IMR-90 (cell line): Measurements from ENCODE around the gene MYH6. TPM values are rescaled to one million over a fixed set of nuclear protein-coding genes. Genes with fewer than 3 reads are reported as not detected.

Experiments
- ATAC-seq: fragments of 200-7000 bp; cut with Tn5 transposase; 2 replicates; pipeline ENCODE4 v1.9.1; 2020; ENCODE audit warnings: low read depth, mild to moderate bottlenecking, moderate library complexity
- BruUV-seq: library from RNA; stranded (reverse); fragments of 400-500 nt; replicated peaks from 2 replicates; lab custom pipeline; 2021; lab: Mats Ljungman, UMichigan
- CTCF ChIA-PET: fragments of 300-600 bp; formaldehyde crosslinking; extraction: SDS; loops from one replicate; lab custom pipeline; 2021; ENCODE audit warnings: antibody characterized with exemption; lab: Yijun Ruan, JAX
- POLR2A ChIA-PET: fragments of 300-600 bp; sonication (Branson Sonifier 250); formaldehyde crosslinking; loops from one replicate; lab custom pipeline; 2022; ENCODE audit warnings: antibody characterized with exemption; ENCODE audit not compliant: unreplicated experiment; lab: Charles Lee
- DNase-seq: peaks from one replicate; pipeline ENCODE4 v3.0.0; 2013
- H2AFZ ChIP-seq: replicated peaks from 2 replicates; pipeline ENCODE3; 2013; ENCODE audit warnings: low read length, mild to moderate bottlenecking; ENCODE audit not compliant: poor library complexity
- H2AK5ac ChIP-seq: 2 replicates; pipeline ENCODE4 v1.6.1; 2013; ENCODE audit warnings: low read depth, low read length, inconsistent platforms
- H2AK9ac ChIP-seq: replicated peaks from 2 replicates; pipeline ENCODE3; 2013; ENCODE audit warnings: mild to moderate bottlenecking, low read depth, low read length, moderate library complexity; ENCODE audit not compliant: poor library complexity
- H2BK120ac ChIP-seq: 2 replicates; pipeline ENCODE4 v1.6.1; 2013; ENCODE audit warnings: low read depth, low read length, inconsistent platforms
- H2BK15ac ChIP-seq: 3 replicates; pipeline ENCODE4 v1.6.1; 2013; ENCODE audit warnings: low read depth, low read length, inconsistent platforms
- H2BK20ac ChIP-seq: 2 replicates; pipeline ENCODE4 v1.6.1; 2013; ENCODE audit warnings: low read depth, mild to moderate bottlenecking, inconsistent platforms, low read length, moderate library complexity
- H2BK5ac ChIP-seq: 2 replicates; pipeline ENCODE4 v1.6.1; 2013; ENCODE audit warnings: mild to moderate bottlenecking, low read depth, low read length, inconsistent platforms; ENCODE audit not compliant: poor library complexity, severe bottlenecking
- H3K14ac ChIP-seq: replicated peaks from 2 replicates; pipeline ENCODE4 v1.6.1; 2013; ENCODE audit warnings: low read depth, low read length, inconsistent platforms
- H3K18ac ChIP-seq: 2 replicates; pipeline ENCODE4 v1.6.1; 2013; ENCODE audit warnings: low read depth, low read length, control low read depth
- H3K23ac ChIP-seq: 2 replicates; pipeline ENCODE4 v1.6.1; 2013; ENCODE audit warnings: low read depth, low read length, inconsistent platforms
- H3K27ac ChIP-seq: 2 replicates; pipeline ENCODE4 v1.5.1; 2013; ENCODE audit warnings: mild to moderate bottlenecking, control low read depth, low read length; ENCODE audit not compliant: insufficient read depth
- H3K27me3 ChIP-seq: 2 replicates; pipeline ENCODE4 v1.6.1; 2013; ENCODE audit warnings: low read length; ENCODE audit not compliant: control insufficient read depth, insufficient read depth
- H3K36me3 ChIP-seq: 2 replicates; pipeline ENCODE4 v1.6.1; 2013; ENCODE audit warnings: low read length, mixed read lengths; ENCODE audit not compliant: control insufficient read depth, insufficient read depth
- H3K4ac ChIP-seq: 2 replicates; pipeline ENCODE4 v1.6.1; 2013; ENCODE audit warnings: low read depth, low read length, inconsistent platforms
- H3K4me1 ChIP-seq: 2 replicates; pipeline ENCODE4 v1.6.1; 2013; ENCODE audit warnings: low read length, mixed read lengths; ENCODE audit not compliant: control insufficient read depth, insufficient read depth
- H3K4me2 ChIP-seq: 2 replicates; pipeline ENCODE4 v1.6.1; 2013; ENCODE audit warnings: low read depth, mild to moderate bottlenecking, control low read depth, low read length, moderate library complexity
- H3K4me3 ChIP-seq: 2 replicates; pipeline ENCODE4 v1.5.1; 2013; ENCODE audit warnings: low read depth, mild to moderate bottlenecking, control low read depth, low read length, moderate library complexity; ENCODE audit not compliant: insufficient read depth
- H3K56ac ChIP-seq: 2 replicates; pipeline ENCODE4 v1.6.1; 2013; ENCODE audit warnings: low read length, inconsistent platforms; ENCODE audit not compliant: insufficient read depth; ENCODE audit errors: extremely low read depth
- H3K79me1 ChIP-seq, 2 experiments: 2 replicates each; pipeline ENCODE4 v1.6.1; 2013; ENCODE audit warnings: low read length in 2 of 2, inconsistent platforms in 1 of 2, low read depth in 1 of 2
- H3K9ac ChIP-seq: 2 replicates; pipeline ENCODE4 v1.6.1; 2013; ENCODE audit warnings: low read depth, low read length, control low read depth
- H3K9me1 ChIP-seq: 2 replicates; pipeline ENCODE4 v1.6.1; 2013; ENCODE audit warnings: low read length, inconsistent platforms; ENCODE audit not compliant: insufficient read depth
- H3K9me3 ChIP-seq: 2 replicates; pipeline ENCODE4 v1.6.1; 2013; ENCODE audit warnings: low read length; ENCODE audit not compliant: control insufficient read depth, insufficient read depth
- H4K20me1 ChIP-seq: 2 replicates; pipeline ENCODE4 v1.6.1; 2013; ENCODE audit warnings: low read length, inconsistent platforms; ENCODE audit not compliant: insufficient read depth
- H4K5ac ChIP-seq: 2 replicates; pipeline ENCODE4 v1.6.1; 2013; ENCODE audit warnings: mild to moderate bottlenecking, low read depth, low read length, control low read depth
- H4K8ac ChIP-seq, 2 experiments: 2 replicates each; pipeline ENCODE4 v1.6.1; 2013; ENCODE audit warnings: low read depth in 2 of 2, low read length in 2 of 2, control low read depth in 1 of 2, inconsistent platforms in 1 of 2
- H4K91ac ChIP-seq: 2 replicates; pipeline ENCODE4 v1.6.1; 2013; ENCODE audit warnings: low read depth, low read length, inconsistent platforms; ENCODE audit not compliant: insufficient read depth
- BHLHE40 ChIP-seq: fragments of 150-350 bp; IDR thresholded peaks from 2 replicates; pipeline ENCODE4 v1.6.1; 2016; ENCODE audit warnings: mild to moderate bottlenecking, low read depth, low read length
- CEBPB ChIP-seq: IDR thresholded peaks from 2 replicates; pipeline ENCODE4 v1.6.1; 2012; ENCODE audit warnings: low read depth, low read length, improper control_type of control experiment
- CHD1 ChIP-seq: IDR thresholded peaks from 2 replicates; pipeline ENCODE4 v1.6.1; 2012; ENCODE audit warnings: low read depth, low read length, improper control_type of control experiment
- FOS ChIP-seq: fragments of 150-350 bp; IDR thresholded peaks from 2 replicates; pipeline ENCODE4 v1.6.1; 2016; ENCODE audit warnings: low read depth, low read length
- MAFK ChIP-seq: IDR thresholded peaks from 2 replicates; pipeline ENCODE4 v1.6.1; 2012; ENCODE audit warnings: low read depth, low read length, improper control_type of control experiment
- MAZ ChIP-seq: IDR thresholded peaks from 2 replicates; pipeline ENCODE4 v1.6.1; 2012; ENCODE audit warnings: low read depth, mild to moderate bottlenecking, low read length, improper control_type of control experiment, moderate library complexity, borderline replicate concordance
- MXI1 ChIP-seq: IDR thresholded peaks from 2 replicates; pipeline ENCODE4 v1.6.1; 2012; ENCODE audit warnings: low read depth, mild to moderate bottlenecking, low read length, moderate library complexity, borderline replicate concordance
- NFE2L2 ChIP-seq: fragments of 150-350 bp; IDR thresholded peaks from 2 replicates; pipeline ENCODE4 v1.6.1; 2016; ENCODE audit warnings: low read depth, mild to moderate bottlenecking, low read length
- POLR2A ChIP-seq: IDR thresholded peaks from 2 replicates; pipeline ENCODE4 v1.6.1; 2012; ENCODE audit warnings: mild to moderate bottlenecking, low read depth, low read length
- RAD21 ChIP-seq: IDR thresholded peaks from 2 replicates; pipeline ENCODE4 v1.6.1; 2012; ENCODE audit warnings: low read length, improper control_type of control experiment
- RCOR1 ChIP-seq: IDR thresholded peaks from 2 replicates; pipeline ENCODE4 v1.6.1; 2012; ENCODE audit warnings: mild to moderate bottlenecking, low read length, improper control_type of control experiment; ENCODE audit not compliant: insufficient replicate concordance
- RFX5 ChIP-seq: IDR thresholded peaks from 2 replicates; pipeline ENCODE4 v1.8.0; 2012; ENCODE audit warnings: low read depth, mild to moderate bottlenecking, low read length, moderate library complexity
- SMC3 ChIP-seq: fragments of 150-350 bp; IDR thresholded peaks from 2 replicates; pipeline ENCODE4 v1.6.1; 2016; ENCODE audit warnings: low read depth, mild to moderate bottlenecking, antibody characterized with exemption, low read length, moderate library complexity
- WGBS, 2 experiments: methylation state at CpG; one replicate each; pipeline versions ENCODE4 v1.1.5 to v1.1.7; 2013; ENCODE audit warnings: missing lambda C conversion rate in 2 of 2; ENCODE audit not compliant: insufficient read length in 1 of 2; ENCODE audit errors: extremely low coverage in 2 of 2; 5-methylcytosine and 5-hydroxymethylcytosine counted together
- dilution Hi-C: fragments of 300-500 bp; cut with HindIII; formaldehyde crosslinking; loops from one replicate; pipeline ENCODE4 v1.14.3; 2018; ENCODE audit warnings: low sequenced_read_pairs; ENCODE audit not compliant: unreplicated experiment
- in situ Hi-C: fragments of 300-500 bp; cut with MboI; formaldehyde crosslinking; loops from 3 replicates; pipeline ENCODE4 v1.14.3; 2019; ENCODE audit warnings: low sequenced_read_pairs, inconsistent platforms, mixed read lengths
- intact Hi-C: fragments of 100-400 bp; cut with micrococcal nuclease; formaldehyde crosslinking; loops from 2 replicates; pipeline ENCODE4 v1.10.0; 2022
- polyA plus RNA-seq, 3 experiments: library from polyadenylated mRNA; depleted of rRNA; stranded (reverse); fragments of >200 nt; gene quantifications; 2 replicates each; pipeline ENCODE4 v1.2.3, GENCODE V29; 2012; ENCODE audit warnings: low replicate concordance in 1 of 3
- total RNA-seq: library from RNA; depleted of rRNA; stranded (reverse); fragments of >200 nt; gene quantifications from 2 replicates; pipeline ENCODE4 v1.2.3, GENCODE V29; 2012
- TF ChIP-seq, protein P1 (sequence below): conservative IDR thresholded peaks from 2 replicates; pipeline ENCODE4 v1.5.1; 2012; ENCODE audit warnings: mild to moderate bottlenecking, low read depth, low read length, improper control_type of control experiment
- TF ChIP-seq, protein P2 (sequence below): fragments of 150-350 bp; IDR thresholded peaks from 2 replicates; pipeline ENCODE4 v1.6.1; 2017; ENCODE audit warnings: mild to moderate bottlenecking, antibody characterized with exemption, low read length, low read depth

The MYH6 gene
- total and polyA plus RNA-seq, 2 of the 4 experiments (the other 2 are of a cell fraction) = not detected

DNA sequence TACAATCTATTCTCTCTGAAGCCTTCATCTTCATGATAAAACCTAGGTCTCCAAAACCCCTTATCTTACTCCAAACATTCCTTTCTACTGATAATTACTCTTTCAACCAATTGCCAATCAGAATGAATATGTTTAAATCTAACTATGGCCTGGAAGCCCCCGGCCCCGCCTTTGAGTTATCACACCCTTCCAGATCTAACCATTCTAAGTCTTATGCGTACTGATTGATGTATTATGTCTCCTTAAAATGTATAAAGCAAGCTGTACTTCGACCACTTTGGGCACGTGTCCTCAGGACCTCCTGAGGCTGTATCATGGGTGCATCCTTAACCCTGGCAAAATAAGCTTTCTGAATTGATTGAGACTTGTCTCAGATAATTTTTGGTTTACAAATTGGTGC, 72.5 kb downstream of the MYH6 start:
- H2AK9ac ChIP-seq = no peak overlapping the region
- no peaks in the 10 kb centered on the region for H4K20me1 ChIP-seq
- dilution Hi-C loops = no loop called here
- no peak overlapping the region for H2AK5ac ChIP-seq
- no peak overlapping the region for H4K8ac ChIP-seq
- H2BK20ac ChIP-seq = no peak overlapping the region
- peaks cover 1% of the 10 kb centered on the region; the same call in 1 of the 2 replicates for H3K9me3 ChIP-seq
- no peaks in the 10 kb centered on the region; the same call in none of the 2 replicates for H3K27me3 ChIP-seq
- no peak overlapping the region for H2BK15ac ChIP-seq
- in situ Hi-C loops = no loop called here
- H3K4ac ChIP-seq = no peak overlapping the region
- no peak overlapping the region for H3K14ac ChIP-seq
- H3K9ac ChIP-seq = no peak overlapping the region
- H3K36me3 ChIP-seq = no peaks in the 10 kb centered on the region
- H4K91ac ChIP-seq = no peak overlapping the region
- no TSS peak for BruUV-seq
- no peak overlapping the region for H3K4me2 ChIP-seq
- no peak overlapping the region for H2BK120ac ChIP-seq
- H2AFZ ChIP-seq = no peak overlapping the region
- POLR2A ChIA-PET = no interaction called here
- no peaks in the 10 kb centered on the region for H3K79me1 ChIP-seq
- WGBS, 2 experiments = no CpG with 5 or more reads among the region's 5 CpGs
- H3K4me1 ChIP-seq = no peaks in the 10 kb centered on the region
- H3K27ac ChIP-seq = no peak overlapping the region
- no peak overlapping the region for H4K5ac ChIP-seq
- H3K9me1 ChIP-seq = no peaks in the 10 kb centered on the region
- CTCF ChIA-PET = no interaction called here
- ATAC-seq = no peak
- no peak overlapping the region for H3K18ac ChIP-seq
- DNase-seq = no peak
- H3K4me3 ChIP-seq = no peak overlapping the region
- intact Hi-C loops = no loop called here
- TF ChIP-seq CHD1 = no peak
- TF ChIP-seq, protein P1, sequence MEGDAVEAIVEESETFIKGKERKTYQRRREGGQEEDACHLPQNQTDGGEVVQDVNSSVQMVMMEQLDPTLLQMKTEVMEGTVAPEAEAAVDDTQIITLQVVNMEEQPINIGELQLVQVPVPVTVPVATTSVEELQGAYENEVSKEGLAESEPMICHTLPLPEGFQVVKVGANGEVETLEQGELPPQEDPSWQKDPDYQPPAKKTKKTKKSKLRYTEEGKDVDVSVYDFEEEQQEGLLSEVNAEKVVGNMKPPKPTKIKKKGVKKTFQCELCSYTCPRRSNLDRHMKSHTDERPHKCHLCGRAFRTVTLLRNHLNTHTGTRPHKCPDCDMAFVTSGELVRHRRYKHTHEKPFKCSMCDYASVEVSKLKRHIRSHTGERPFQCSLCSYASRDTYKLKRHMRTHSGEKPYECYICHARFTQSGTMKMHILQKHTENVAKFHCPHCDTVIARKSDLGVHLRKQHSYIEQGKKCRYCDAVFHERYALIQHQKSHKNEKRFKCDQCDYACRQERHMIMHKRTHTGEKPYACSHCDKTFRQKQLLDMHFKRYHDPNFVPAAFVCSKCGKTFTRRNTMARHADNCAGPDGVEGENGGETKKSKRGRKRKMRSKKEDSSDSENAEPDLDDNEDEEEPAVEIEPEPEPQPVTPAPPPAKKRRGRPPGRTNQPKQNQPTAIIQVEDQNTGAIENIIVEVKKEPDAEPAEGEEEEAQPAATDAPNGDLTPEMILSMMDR = no peak
- TF ChIP-seq RFX5 = no peak
- no peak for TF ChIP-seq MAFK
- no peak for TF ChIP-seq FOS
- TF ChIP-seq RAD21 = no peak
- TF ChIP-seq CEBPB = no peak
- no peak for TF ChIP-seq MAZ
- TF ChIP-seq NFE2L2 = no peak
- no peak for TF ChIP-seq SMC3
- no peak for TF ChIP-seq POLR2A
- TF ChIP-seq, protein P2, sequence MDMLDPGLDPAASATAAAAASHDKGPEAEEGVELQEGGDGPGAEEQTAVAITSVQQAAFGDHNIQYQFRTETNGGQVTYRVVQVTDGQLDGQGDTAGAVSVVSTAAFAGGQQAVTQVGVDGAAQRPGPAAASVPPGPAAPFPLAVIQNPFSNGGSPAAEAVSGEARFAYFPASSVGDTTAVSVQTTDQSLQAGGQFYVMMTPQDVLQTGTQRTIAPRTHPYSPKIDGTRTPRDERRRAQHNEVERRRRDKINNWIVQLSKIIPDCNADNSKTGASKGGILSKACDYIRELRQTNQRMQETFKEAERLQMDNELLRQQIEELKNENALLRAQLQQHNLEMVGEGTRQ = no peak
- no peak for TF ChIP-seq BHLHE40
- no peak for TF ChIP-seq MXI1
- no peak for TF ChIP-seq RCOR1
- H3K56ac ChIP-seq = no peak overlapping the region
- H3K23ac ChIP-seq = no peak overlapping the region
- no peak overlapping the region for H2BK5ac ChIP-seq
